SK-N-SH (cell line): ENCODE results near the gene NDST4. TPM values are rescaled to one million over a fixed set of nuclear protein-coding genes. Genes with fewer than 3 reads are reported as not detected.

Source experiments
- CTCF ChIA-PET: fragments of 300-600, 350-600 bp; formaldehyde crosslinking; extraction: SDS; loops from one replicate; lab custom pipeline; 2021; lab: Yijun Ruan, JAX
- POLR2A ChIA-PET: fragments of 350-600 bp; sonication (Branson Sonifier 250); formaldehyde crosslinking; extraction: SDS; loops from one replicate; lab custom pipeline; 2020; ENCODE audit warnings: antibody characterized with exemption, inconsistent platforms; lab: Yijun Ruan, JAX
- DNase-seq: peaks from one replicate; pipeline ENCODE4 v3.0.0; 2012
- H2AFZ ChIP-seq: fragments of 200-600 bp; sonication (generic); 2 replicates; pipeline ENCODE4 v1.8.1; 2016; ENCODE audit warnings: antibody characterized with exemption, mild to moderate bottlenecking, low read depth
- H3F3A ChIP-seq: fragments of 200-600 bp; sonication (generic); replicated peaks from 2 replicates; pipeline ENCODE3; 2016; ENCODE audit warnings: antibody characterized with exemption, mild to moderate bottlenecking; ENCODE audit not compliant: insufficient read depth
- H3K27ac ChIP-seq, 2 experiments: fragments of 200-500 bp in 1 of 2; fragments of 200-600 bp in 1 of 2; sonication (Bioruptor generic) in 1 of 2; sonication (generic), shearing (Covaris generic) in 1 of 2; 2 replicates each; pipeline versions ENCODE4 v1.5.1 to v1.6.1; 2014 to 2016; ENCODE audit warnings: low read depth in 2 of 2, inconsistent platforms in 1 of 2, low read length in 1 of 2, mild to moderate bottlenecking in 1 of 2, mixed read lengths in 1 of 2
- H3K27me3 ChIP-seq: fragments of 200-600 bp; sonication (generic), shearing (Covaris generic); 2 replicates; pipeline ENCODE4 v1.6.1; 2016; ENCODE audit warnings: mixed run types; ENCODE audit not compliant: insufficient read depth
- H3K36me3 ChIP-seq, 2 experiments: fragments of 200-500 bp in 1 of 2; fragments of 200-600 bp in 1 of 2; sonication (Bioruptor generic) in 1 of 2; sonication (generic) in 1 of 2; replicated peaks in 1 of 2; 2 replicates each; pipeline versions ENCODE3 to v1.5.1; 2014 to 2016; ENCODE audit warnings: low read length in 1 of 2, mild to moderate bottlenecking in 1 of 2; ENCODE audit not compliant: insufficient read depth in 2 of 2, control insufficient read depth in 1 of 2
- H3K4me1 ChIP-seq, 2 experiments: fragments of 200-500 bp in 1 of 2; fragments of 200-600 bp in 1 of 2; sonication (Bioruptor generic) in 1 of 2; sonication (generic), shearing (Covaris generic) in 1 of 2; 2 replicates each; pipeline versions ENCODE4 v1.5.1 to v1.6.1; 2014 to 2016; ENCODE audit warnings: low read depth in 1 of 2, low read length in 1 of 2, mixed run types in 1 of 2; ENCODE audit not compliant: insufficient read depth in 2 of 2, control insufficient read depth in 1 of 2
- H3K4me2 ChIP-seq: fragments of 200-600 bp; sonication (generic), shearing (Covaris generic); 2 replicates; pipeline ENCODE4 v1.6.1; 2017; ENCODE audit warnings: mixed run types
- H3K4me3 ChIP-seq, 2 experiments: fragments of 200-500 bp in 1 of 2; fragments of 200-600 bp in 1 of 2; sonication (Bioruptor generic) in 1 of 2; sonication (generic), shearing (Covaris generic) in 1 of 2; 2 replicates each; pipeline versions ENCODE4 v1.5.1 to v1.8.1; 2014 to 2016; ENCODE audit warnings: low read depth in 2 of 2, inconsistent platforms in 1 of 2, low read length in 1 of 2, mild to moderate bottlenecking in 1 of 2, mixed read lengths in 1 of 2, moderate library complexity in 1 of 2
- H3K79me2 ChIP-seq: fragments of 200-600 bp; sonication (generic); 2 replicates; pipeline ENCODE4 v1.8.1; 2017; ENCODE audit warnings: mild to moderate bottlenecking; ENCODE audit not compliant: insufficient read depth
- H3K9ac ChIP-seq: fragments of 200-600 bp; sonication (generic); 2 replicates; pipeline ENCODE4 v1.6.1; 2017; ENCODE audit warnings: mixed run types
- H3K9me2 ChIP-seq: fragments of 200-600 bp; sonication (generic); 2 replicates; pipeline ENCODE4 v1.6.1; 2017; ENCODE audit warnings: mixed run types
- H3K9me3 ChIP-seq: fragments of 200-600 bp; sonication (generic); 2 replicates; pipeline ENCODE4 v1.6.1; 2017; ENCODE audit warnings: mixed run types, mild to moderate bottlenecking, moderate library complexity
- H4K20me1 ChIP-seq: fragments of 200-600 bp; sonication (generic); 2 replicates; pipeline ENCODE4 v1.6.1; 2017; ENCODE audit warnings: mild to moderate bottlenecking, mixed run types; ENCODE audit not compliant: insufficient read depth
- CHD2 ChIP-seq: fragments of 150-350 bp; IDR thresholded peaks from 2 replicates; pipeline ENCODE4 v1.6.1; 2018; ENCODE audit warnings: low read length; ENCODE audit not compliant: partially characterized antibody
- EZH2phosphoT487 ChIP-seq: fragments of 200-600 bp; sonication (generic); IDR thresholded peaks from 2 replicates; pipeline ENCODE4 v1.6.1; 2017; ENCODE audit warnings: low read depth, mixed run types, mild to moderate bottlenecking, antibody characterized with exemption, moderate library complexity, borderline replicate concordance
- RAD21 ChIP-seq: IDR thresholded peaks from 2 replicates; pipeline ENCODE4 v1.6.1; 2012; ENCODE audit warnings: mild to moderate bottlenecking, low read length
- RFX5 ChIP-seq: IDR thresholded peaks from 2 replicates; pipeline ENCODE4 v1.6.1; 2012; ENCODE audit warnings: mild to moderate bottlenecking, improper control_type of control experiment, low read length
- SIN3A ChIP-seq: IDR thresholded peaks from 2 replicates; pipeline ENCODE4 v1.6.1; 2012; ENCODE audit warnings: low read depth, mild to moderate bottlenecking, low read length, moderate library complexity, borderline replicate concordance
- TAF1 ChIP-seq: IDR thresholded peaks from 2 replicates; pipeline ENCODE4 v1.6.1; 2012; ENCODE audit warnings: low read depth, mild to moderate bottlenecking, low read length, moderate library complexity, borderline replicate concordance
- TCF12 ChIP-seq: IDR thresholded peaks from 2 replicates; pipeline ENCODE4 v1.4.0; 2012
- WGBS: methylation state at CpG from one replicate; pipeline ENCODE4 v1.1.6; 2017; ENCODE audit warnings: low lambda C conversion rate; 5-methylcytosine and 5-hydroxymethylcytosine counted together
- polyA plus RNA-seq, 3 experiments: library from polyadenylated mRNA; depleted of rRNA; stranded (reverse); fragments of >200 nt; gene quantifications; 2 replicates each; pipeline ENCODE4 v1.2.3, GENCODE V29; 2012
- TF ChIP-seq, protein P1 (sequence below): IDR thresholded peaks from 2 replicates; pipeline ENCODE4; 2012
- TF ChIP-seq, protein P2 (sequence below): fragments of 200-600 bp; sonication (generic); IDR thresholded peaks from 2 replicates; pipeline ENCODE4 v1.6.1; 2017; ENCODE audit warnings: antibody characterized with exemption, mild to moderate bottlenecking, moderate library complexity
- TF ChIP-seq, protein P3 (sequence below): IDR thresholded peaks from 2 replicates; pipeline ENCODE4 v1.4.0; 2012; ENCODE audit warnings: low read depth
- TF ChIP-seq, protein P4 (sequence below): fragments of 150-350 bp; IDR thresholded peaks from 2 replicates; pipeline ENCODE4 v1.6.1; 2017; ENCODE audit warnings: antibody characterized with exemption, low read length, low read depth, borderline replicate concordance
- TF ChIP-seq, protein P5 (sequence below): fragments of 150-350 bp; IDR thresholded peaks from 2 replicates; pipeline ENCODE4 v1.6.1; 2016; ENCODE audit warnings: mild to moderate bottlenecking, low read depth, low read length

Gene NDST4
- polyA plus RNA-seq, 1 of the 3 experiments (the other 2 are of a cell fraction): not detected

DNA sequence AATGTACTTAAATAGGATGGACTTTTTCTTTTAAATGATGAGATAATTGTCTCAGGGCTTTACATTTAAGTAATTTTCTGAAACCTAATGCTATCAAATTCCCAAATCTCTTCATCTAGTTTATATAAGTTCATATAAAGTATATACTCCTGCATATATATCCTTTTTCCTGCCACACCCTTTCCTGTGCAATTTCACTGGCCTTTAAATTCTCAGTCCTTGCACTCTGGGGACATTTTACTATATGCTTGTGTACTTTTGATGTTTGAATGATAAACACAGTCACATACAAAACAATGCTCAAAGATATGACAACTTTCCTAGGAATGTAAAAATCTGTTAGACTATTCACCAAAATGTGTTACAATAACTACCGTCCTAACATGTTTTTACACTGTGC lies 60.1 kb downstream of the NDST4 start:
- H3K36me3 ChIP-seq: no peaks in the 10 kb centered on the region
- H3K4me1 ChIP-seq: no peaks in the 10 kb centered on the region
- H2AFZ ChIP-seq: no peak overlapping the region
- H3K4me2 ChIP-seq: no peak overlapping the region
- no peak overlapping the region for H3K4me3 ChIP-seq
- no peaks in the 10 kb centered on the region for H3K9me3 ChIP-seq
- H3F3A ChIP-seq: no peaks in the 10 kb centered on the region
- H3K27me3 ChIP-seq: peaks cover 4% of the 10 kb centered on the region; the same call in 1 of the 2 replicates
- no peaks in the 10 kb centered on the region for H3K9me2 ChIP-seq
- CTCF ChIA-PET: no interaction called here
- 25% methylated on average over 1 of the region's 1 CpG for WGBS
- POLR2A ChIA-PET: no interaction called here
- H3K9ac ChIP-seq: no peak overlapping the region
- no peak overlapping the region for H3K27ac ChIP-seq
- no peaks in the 10 kb centered on the region for H3K79me2 ChIP-seq
- TF ChIP-seq, protein P1, sequence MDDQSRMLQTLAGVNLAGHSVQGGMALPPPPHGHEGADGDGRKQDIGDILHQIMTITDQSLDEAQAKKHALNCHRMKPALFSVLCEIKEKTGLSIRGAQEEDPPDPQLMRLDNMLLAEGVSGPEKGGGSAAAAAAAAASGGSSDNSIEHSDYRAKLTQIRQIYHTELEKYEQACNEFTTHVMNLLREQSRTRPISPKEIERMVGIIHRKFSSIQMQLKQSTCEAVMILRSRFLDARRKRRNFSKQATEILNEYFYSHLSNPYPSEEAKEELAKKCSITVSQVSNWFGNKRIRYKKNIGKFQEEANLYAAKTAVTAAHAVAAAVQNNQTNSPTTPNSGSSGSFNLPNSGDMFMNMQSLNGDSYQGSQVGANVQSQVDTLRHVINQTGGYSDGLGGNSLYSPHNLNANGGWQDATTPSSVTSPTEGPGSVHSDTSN: no peak
- TF ChIP-seq CHD2: no peak
- TF ChIP-seq SIN3A: no peak
- TF ChIP-seq TCF12: no peak
- TF ChIP-seq, all 33 proteins: peak for 0
- no peaks in the 10 kb centered on the region for H4K20me1 ChIP-seq
- DNase-seq: no peak

DNA sequence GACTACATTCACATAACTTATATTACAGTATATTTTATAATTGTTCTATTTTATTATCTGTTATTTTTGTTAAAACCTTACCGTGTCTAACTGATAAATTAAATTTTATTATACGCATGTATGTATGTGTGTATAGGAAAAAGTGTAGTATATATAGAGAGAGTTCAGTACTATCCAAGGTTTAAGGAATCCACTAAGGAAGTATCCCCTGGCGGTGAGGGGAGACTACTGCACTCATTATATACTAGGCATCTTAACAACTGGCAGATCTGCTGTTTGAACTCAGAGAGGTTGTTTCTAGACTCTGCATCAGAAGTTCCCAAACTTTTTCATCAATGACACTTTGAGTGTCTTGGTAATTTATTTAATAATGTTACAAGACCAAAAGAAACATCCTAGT lies 70.9 kb downstream of the NDST4 start:
- H3K4me1 ChIP-seq: no peaks in the 10 kb centered on the region
- H3K27me3 ChIP-seq: no peaks in the 10 kb centered on the region
- H3K36me3 ChIP-seq: no peaks in the 10 kb centered on the region
- H3K4me2 ChIP-seq: no peak overlapping the region
- DNase-seq: peak; percentile 0
- no peaks in the 10 kb centered on the region for H3K9me3 ChIP-seq
- TF ChIP-seq, protein P2, sequence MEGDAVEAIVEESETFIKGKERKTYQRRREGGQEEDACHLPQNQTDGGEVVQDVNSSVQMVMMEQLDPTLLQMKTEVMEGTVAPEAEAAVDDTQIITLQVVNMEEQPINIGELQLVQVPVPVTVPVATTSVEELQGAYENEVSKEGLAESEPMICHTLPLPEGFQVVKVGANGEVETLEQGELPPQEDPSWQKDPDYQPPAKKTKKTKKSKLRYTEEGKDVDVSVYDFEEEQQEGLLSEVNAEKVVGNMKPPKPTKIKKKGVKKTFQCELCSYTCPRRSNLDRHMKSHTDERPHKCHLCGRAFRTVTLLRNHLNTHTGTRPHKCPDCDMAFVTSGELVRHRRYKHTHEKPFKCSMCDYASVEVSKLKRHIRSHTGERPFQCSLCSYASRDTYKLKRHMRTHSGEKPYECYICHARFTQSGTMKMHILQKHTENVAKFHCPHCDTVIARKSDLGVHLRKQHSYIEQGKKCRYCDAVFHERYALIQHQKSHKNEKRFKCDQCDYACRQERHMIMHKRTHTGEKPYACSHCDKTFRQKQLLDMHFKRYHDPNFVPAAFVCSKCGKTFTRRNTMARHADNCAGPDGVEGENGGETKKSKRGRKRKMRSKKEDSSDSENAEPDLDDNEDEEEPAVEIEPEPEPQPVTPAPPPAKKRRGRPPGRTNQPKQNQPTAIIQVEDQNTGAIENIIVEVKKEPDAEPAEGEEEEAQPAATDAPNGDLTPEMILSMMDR: peak; percentile 57
- TF ChIP-seq EZH2phosphoT487: no peak
- H4K20me1 ChIP-seq: no peaks in the 10 kb centered on the region
- CTCF ChIA-PET: interaction anchor here (1.0 to 1.3 kb wide), 2 partner anchors 9 to 15 kb away, joined by 3 to 4 read pairs; no protein-coding TSS in a partner anchor
- no peaks in the 10 kb centered on the region for H3K79me2 ChIP-seq
- WGBS: 42% methylated on average over 3 of the region's 3 CpGs
- no peak overlapping the region for H2AFZ ChIP-seq
- POLR2A ChIA-PET: no interaction called here
- H3K9ac ChIP-seq: no peak overlapping the region
- H3K4me3 ChIP-seq: no peak overlapping the region
- no peaks in the 10 kb centered on the region for H3F3A ChIP-seq
- H3K9me2 ChIP-seq: no peaks in the 10 kb centered on the region
- H3K27ac ChIP-seq: no peak overlapping the region

DNA sequence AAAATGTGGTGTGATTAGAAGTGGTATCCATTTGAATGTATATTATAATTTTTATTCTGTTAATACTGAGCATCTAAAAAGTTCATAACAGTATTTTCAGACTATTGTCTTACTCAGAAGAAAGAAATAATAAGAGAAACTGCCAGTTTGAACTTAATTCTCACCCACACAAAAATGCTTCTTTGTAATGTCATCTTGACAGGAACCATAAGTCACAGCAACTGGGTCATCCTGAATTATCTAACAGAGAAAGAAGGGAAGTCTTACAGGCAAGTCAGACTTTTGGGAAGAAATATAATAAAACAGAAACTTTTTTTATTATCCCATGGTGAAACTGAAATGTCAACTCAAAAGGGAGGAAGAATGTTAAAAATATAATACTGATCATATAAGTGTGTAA lies 83.1 kb downstream of the NDST4 start:
- Histone ChIP-seq H3K4me3 (no peak overlapping the region), H3K79me2 (no peaks in the 10 kb centered on the region), H3F3A (no peaks in the 10 kb centered on the region), H3K4me1 (peaks cover 0 to 10% of the 10 kb centered on the region in 2 experiments; a peak in 1 of 4 replicates), H3K4me2 (no peak overlapping the region), H3K9me3 (no peaks in the 10 kb centered on the region), H3K36me3 (no peaks in the 10 kb centered on the region), H3K9ac (no peak overlapping the region), H3K27ac (no peak overlapping the region), H3K27me3 (no peaks in the 10 kb centered on the region), H3K9me2 (no peaks in the 10 kb centered on the region), H4K20me1 (no peaks in the 10 kb centered on the region), H2AFZ (no peak overlapping the region)
- no peak for DNase-seq
- ChIA-PET CTCF (no interaction called here), POLR2A (no interaction called here)
- TF ChIP-seq, protein P3, sequence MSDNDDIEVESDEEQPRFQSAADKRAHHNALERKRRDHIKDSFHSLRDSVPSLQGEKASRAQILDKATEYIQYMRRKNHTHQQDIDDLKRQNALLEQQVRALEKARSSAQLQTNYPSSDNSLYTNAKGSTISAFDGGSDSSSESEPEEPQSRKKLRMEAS: no peak
- TF ChIP-seq TCF12 (no peak), TAF1 (no peak), RAD21 (no peak), RFX5 (no peak), EZH2phosphoT487 (no peak)
- TF ChIP-seq, protein P4, sequence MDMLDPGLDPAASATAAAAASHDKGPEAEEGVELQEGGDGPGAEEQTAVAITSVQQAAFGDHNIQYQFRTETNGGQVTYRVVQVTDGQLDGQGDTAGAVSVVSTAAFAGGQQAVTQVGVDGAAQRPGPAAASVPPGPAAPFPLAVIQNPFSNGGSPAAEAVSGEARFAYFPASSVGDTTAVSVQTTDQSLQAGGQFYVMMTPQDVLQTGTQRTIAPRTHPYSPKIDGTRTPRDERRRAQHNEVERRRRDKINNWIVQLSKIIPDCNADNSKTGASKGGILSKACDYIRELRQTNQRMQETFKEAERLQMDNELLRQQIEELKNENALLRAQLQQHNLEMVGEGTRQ: no peak
- TF ChIP-seq, protein P5, sequence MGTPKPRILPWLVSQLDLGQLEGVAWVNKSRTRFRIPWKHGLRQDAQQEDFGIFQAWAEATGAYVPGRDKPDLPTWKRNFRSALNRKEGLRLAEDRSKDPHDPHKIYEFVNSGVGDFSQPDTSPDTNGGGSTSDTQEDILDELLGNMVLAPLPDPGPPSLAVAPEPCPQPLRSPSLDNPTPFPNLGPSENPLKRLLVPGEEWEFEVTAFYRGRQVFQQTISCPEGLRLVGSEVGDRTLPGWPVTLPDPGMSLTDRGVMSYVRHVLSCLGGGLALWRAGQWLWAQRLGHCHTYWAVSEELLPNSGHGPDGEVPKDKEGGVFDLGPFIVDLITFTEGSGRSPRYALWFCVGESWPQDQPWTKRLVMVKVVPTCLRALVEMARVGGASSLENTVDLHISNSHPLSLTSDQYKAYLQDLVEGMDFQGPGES: no peak
- TF ChIP-seq, protein P2: no peak
